ENCODE measurements around the gene SPRR2B.
"Not testable (repeated sequence)": the region's sequence is repeated elsewhere in the genome, so short reads cannot be mapped to it uniquely, and the experiment has no call there.

SPRR2B gene

DNA sequence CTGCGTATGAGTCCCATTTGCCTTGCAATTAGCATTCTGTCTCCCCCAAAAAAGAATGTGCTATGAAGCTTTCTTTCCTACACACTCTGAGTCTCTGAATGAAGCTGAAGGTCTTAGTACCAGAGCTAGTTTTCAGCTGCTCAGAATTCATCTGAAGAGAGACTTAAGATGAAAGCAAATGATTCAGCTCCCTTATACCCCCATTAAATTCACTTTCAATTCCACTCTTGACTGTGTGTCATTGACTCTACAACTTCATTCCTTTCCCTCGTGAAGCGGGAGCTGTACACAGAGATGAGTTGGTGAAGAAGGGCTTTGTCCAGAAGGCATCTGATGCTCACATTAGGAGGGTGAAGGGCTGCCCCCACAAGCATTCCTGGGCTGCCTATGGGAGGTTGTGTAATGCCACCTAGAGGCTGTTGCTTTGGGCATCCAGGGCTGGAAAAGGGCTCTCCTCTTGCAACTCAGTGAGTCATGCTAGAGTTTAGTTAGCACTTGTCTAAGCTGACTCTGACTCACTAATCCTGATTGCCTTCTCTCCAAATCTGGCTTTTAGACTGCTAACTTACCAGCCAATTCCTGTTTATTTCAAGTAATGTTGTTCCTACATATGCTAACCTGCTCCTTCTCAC is 38.6 kb downstream of the SPRR2B start:
- peak; percentile 33 for DNase-seq

DNA sequence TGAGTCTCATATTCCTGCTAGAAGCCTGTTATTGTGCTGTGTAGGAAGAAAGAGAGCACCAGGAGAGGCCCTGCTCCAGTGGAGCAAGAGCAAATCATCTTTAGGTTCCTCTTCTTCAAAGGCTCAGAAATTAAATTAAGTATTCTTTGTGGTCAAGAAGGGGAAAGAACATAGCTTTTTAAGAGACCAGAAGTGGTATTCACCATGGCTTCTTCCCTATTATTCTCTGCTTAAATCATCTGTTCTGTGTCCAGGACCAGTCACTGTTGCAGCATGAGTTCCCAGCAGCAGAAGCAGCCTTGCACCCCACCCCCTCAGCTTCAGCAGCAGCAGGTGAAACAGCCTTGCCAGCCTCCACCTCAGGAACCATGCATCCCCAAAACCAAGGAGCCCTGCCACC is 39.3 kb downstream of the SPRR2B start:
- DNase-seq, result peak; percentile 60

DNA sequence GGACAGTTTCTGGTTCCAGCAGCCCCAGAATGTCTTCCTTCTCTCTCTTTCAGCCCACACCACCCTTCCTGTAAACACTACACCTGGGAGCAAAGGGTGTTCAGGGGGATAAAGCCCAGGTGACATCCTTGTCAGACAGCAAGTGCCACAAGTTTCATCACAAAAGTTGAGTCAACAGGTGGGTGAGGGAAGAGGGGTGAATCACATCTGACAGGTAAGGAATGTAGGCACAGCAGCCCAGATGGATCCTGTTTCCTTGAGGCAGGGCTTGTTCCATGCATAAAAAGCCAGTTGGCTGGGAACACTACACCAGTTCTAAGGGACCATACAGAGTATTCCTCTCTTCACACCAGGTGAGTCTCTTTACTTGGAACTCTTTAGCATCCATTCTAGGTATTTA is 40.5 kb downstream of the SPRR2B start, which contains the start of gene SPRR1B:
Gene SPRR1B (plus strand): TSS at position 309 of the 400 bp plus-strand sequence. CDS start 1,143 bp downstream, outside the sequence.
- DNase-seq, result no peak

DNA sequence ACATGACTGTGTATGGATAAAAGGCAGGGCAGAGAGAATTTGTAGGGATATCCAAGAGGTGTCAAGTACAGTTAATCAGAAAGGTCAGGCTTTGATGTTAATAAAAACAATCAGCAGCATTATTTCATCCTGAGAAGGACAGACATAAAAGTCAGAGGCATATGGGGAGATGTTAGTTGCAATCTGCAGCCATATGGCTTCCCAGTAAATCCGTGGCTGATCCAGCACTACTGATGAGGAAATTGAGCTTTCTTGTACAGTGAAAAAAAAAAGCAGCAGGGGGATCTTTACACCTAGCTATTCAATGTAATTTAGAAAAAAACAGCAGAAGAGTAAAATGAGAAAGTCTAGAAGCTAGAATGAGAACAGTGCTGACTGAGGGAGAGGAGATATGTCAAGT is 42.6 kb downstream of the SPRR2B start:
- DNase-seq, result no peak

DNA sequence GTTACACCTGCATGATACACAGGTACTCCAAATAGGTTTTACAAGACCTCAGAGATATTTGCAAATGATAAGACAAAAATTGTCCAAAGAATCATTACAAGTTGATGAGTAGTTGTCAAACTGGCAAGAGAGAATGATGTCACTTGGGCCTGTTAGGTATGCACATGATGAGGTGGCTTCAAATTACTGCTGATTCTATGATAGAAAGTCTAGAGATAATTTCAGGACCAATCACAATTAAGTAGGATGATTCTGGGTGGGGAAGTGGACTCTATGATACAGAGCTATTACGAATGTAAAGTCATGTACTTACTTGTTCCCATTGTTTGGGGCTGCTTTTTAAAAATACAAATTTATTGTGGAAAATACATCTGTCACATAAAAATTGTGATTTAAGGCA is 45.6 kb downstream of the SPRR2B start:
- DNase-seq, result no peak

DNA sequence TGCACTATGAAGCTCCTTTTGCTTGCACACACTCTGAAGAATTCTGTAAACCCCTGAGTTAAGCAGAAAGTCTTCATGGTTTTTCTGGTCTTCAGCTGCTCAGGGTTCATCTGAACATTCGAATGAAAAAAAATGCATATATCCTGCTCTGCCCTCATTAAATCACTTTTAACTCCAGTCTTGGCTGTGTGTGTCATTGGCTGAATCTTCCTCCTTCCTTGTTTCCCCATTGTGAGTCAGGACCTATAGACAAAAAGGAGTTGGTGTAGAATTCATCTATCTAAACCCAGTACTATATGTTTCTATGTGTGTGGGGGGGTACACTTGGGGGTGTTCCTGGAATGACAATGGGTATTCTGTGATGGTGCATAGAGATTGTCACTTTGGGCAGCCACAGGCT is 47.0 kb downstream of the SPRR2B start:
- no peak for DNase-seq

DNA sequence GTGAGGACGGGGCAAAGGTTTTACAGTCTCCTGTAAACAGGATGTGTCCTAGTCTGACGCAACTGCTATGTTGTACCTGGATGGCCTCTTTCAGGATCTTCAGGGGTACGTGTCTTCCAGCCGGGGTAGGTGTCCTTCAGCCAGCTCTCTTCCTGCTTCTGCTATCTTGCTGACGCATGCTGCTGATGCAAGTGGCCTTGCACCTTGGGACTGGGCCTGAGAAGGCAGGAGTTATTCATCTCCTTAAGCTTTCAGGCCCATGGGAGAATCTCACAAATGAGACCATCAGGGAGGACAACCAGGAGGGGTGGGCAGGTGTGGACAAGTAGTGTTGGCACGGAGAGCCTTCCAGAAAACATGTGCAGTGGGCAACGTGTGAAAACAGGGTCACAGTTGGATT is 48.3 kb downstream of the SPRR2B start:
- DNase-seq, result no peak

DNA sequence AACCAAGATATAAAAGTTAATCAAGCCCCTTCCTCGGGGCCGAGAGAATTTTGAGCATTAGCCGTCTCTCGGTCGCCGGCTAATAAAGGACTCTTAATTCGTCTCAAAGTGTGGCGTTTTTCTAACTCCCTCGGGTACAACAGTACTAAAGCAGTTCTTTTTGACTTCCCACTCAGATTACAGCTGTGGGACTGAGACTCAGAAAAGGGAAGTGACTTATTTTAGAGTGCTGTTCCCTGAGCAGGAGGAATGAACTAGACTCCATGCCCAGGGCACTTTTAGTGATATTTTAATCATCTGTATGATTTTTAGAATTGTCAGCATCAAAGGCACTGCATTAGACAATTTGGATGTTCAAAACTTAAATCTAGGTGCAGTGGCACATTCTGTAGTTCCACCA is 49.1 kb downstream of the SPRR2B start:
- not testable (repeated sequence) for DNase-seq

DNA sequence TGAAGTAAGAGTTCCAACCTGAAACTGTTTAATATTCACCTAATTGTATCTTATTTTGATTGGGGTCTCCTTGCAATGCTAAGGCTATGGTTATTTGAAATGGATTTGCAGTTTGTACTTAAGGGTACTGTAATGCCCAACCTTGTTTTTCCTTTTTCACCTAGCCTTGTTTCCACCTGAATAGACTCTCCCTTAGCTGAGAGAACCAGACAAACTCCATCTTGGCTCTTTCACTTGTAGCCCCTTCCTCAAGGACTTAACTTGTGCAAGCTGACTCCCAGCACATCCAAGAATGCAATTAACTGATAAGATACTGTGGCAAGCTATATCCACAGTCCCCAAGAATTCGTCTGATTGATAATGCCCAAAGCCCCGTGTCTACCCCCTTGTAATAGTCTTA is 49.6 kb downstream of the SPRR2B start:
- DNase-seq, result not testable (repeated sequence)

Measured in DMS79 (cell line).